ENCODE results near the gene GLS. TPM values are rescaled to one million over a fixed set of nuclear protein-coding genes. Genes with fewer than 3 reads are reported as not detected.

The GLS gene
- total and polyA plus RNA-seq, 2 donors (not counting 1 experiment from before 2014, with no cell fraction given) = 123 to 192 TPM

DNA sequence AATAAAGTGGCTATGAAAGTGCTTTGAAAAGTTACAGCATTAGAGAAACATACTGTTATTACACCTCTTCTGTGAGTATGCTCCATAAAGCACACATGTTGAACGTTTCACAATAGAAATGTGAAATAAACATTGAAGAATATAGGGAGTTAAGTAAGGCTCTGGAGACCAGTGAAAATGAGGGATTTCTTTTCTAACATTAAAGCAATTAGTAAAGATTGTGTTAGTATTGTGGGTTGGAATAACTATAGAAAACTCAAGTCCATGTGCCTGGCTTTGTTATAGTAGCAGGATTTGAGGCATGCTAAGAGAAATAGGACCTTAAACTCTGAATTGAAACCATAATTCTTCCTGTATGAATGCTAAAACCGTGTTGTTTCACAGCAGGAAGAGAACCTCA is 63.1 kb downstream of the GLS start:
- Histone ChIP-seq H3K9ac (ENCODE audit: insufficient read depth, low read length) (no peak overlapping the region), H3K4me2 (ENCODE audit: extremely low read depth, insufficient read depth, low read length) (no peak overlapping the region), H4K20me1 (ENCODE audit: control insufficient read depth, extremely low read depth, insufficient read depth, low read length) (no peaks in the 10 kb centered on the region), H3K79me2 (ENCODE audit: control insufficient read depth, insufficient read depth, low read length) (no peaks in the 10 kb centered on the region), H2AFZ (ENCODE audit: low read length) (no peak overlapping the region), H3K4me1 (ENCODE audit: control insufficient read depth, extremely low read depth, insufficient read depth, low read length) (peaks cover 14% of the 10 kb centered on the region), H3K9me3 (ENCODE audit: control insufficient read depth, insufficient read depth, low read depth, low read length) (no peaks in the 10 kb centered on the region), H3K4me3 (replicated peaks in 1 of 4; ENCODE audit: control extremely low read depth in 1 of 4, insufficient read depth in 1 of 4, low read depth in 3 of 4, low read length in 4 of 4) (no peak overlapping the region), H3K27me3 (ENCODE audit: control insufficient read depth, insufficient read depth, low read length) (no peaks in the 10 kb centered on the region), H3K36me3 (ENCODE audit: control insufficient read depth, insufficient read depth, low read length) (no peaks in the 10 kb centered on the region), H3K27ac (ENCODE audit: insufficient read depth, low read length) (no peak overlapping the region)
- no peak for DNase-seq (ENCODE audit: low read depth in 2 of 2)
- no peak for TF ChIP-seq EZH2 (IDR thresholded peaks at IDR 0.05; ENCODE audit: low read length, missing control alignments)
- TF ChIP-seq, protein P1, sequence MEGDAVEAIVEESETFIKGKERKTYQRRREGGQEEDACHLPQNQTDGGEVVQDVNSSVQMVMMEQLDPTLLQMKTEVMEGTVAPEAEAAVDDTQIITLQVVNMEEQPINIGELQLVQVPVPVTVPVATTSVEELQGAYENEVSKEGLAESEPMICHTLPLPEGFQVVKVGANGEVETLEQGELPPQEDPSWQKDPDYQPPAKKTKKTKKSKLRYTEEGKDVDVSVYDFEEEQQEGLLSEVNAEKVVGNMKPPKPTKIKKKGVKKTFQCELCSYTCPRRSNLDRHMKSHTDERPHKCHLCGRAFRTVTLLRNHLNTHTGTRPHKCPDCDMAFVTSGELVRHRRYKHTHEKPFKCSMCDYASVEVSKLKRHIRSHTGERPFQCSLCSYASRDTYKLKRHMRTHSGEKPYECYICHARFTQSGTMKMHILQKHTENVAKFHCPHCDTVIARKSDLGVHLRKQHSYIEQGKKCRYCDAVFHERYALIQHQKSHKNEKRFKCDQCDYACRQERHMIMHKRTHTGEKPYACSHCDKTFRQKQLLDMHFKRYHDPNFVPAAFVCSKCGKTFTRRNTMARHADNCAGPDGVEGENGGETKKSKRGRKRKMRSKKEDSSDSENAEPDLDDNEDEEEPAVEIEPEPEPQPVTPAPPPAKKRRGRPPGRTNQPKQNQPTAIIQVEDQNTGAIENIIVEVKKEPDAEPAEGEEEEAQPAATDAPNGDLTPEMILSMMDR (conservative IDR thresholded peaks at IDR 0.05 in 1 of 2, IDR thresholded peaks at IDR 0.05 in 1 of 2; ENCODE audit: low read depth in 1 of 2, low read length in 2 of 2) = no peak

- no peak overlapping the region for H3K9ac ChIP-seq (ENCODE audit: insufficient read depth, low read length)
- H3K4me2 ChIP-seq (ENCODE audit: extremely low read depth, insufficient read depth, low read length) = peak overlapping the region; percentile 93
- TF ChIP-seq EZH2 (IDR thresholded peaks at IDR 0.05; ENCODE audit: low read length, missing control alignments) = no peak
- TF ChIP-seq, protein P1 (conservative IDR thresholded peaks at IDR 0.05 in 1 of 2, IDR thresholded peaks at IDR 0.05 in 1 of 2; ENCODE audit: low read depth in 1 of 2, low read length in 2 of 2) = no peak
- no peaks in the 10 kb centered on the region for H3K79me2 ChIP-seq (ENCODE audit: control insufficient read depth, insufficient read depth, low read length)
- no peaks in the 10 kb centered on the region for H4K20me1 ChIP-seq (ENCODE audit: control insufficient read depth, extremely low read depth, insufficient read depth, low read length)
- H2AFZ ChIP-seq (ENCODE audit: low read length) = no peak overlapping the region
- peaks cover 14% of the 10 kb centered on the region for H3K4me1 ChIP-seq (ENCODE audit: control insufficient read depth, extremely low read depth, insufficient read depth, low read length)
- H3K36me3 ChIP-seq (ENCODE audit: control insufficient read depth, insufficient read depth, low read length) = no peaks in the 10 kb centered on the region
- peak; percentile 12 to 77 for DNase-seq (ENCODE audit: low read depth in 2 of 2)
- H3K4me3 ChIP-seq (replicated peaks in 1 of 4; ENCODE audit: control extremely low read depth in 1 of 4, insufficient read depth in 1 of 4, low read depth in 3 of 4, low read length in 4 of 4) = no peak overlapping the region
- no peaks in the 10 kb centered on the region for H3K27me3 ChIP-seq (ENCODE audit: control insufficient read depth, insufficient read depth, low read length)
- H3K9me3 ChIP-seq (ENCODE audit: control insufficient read depth, insufficient read depth, low read depth, low read length) = no peaks in the 10 kb centered on the region
- no peak overlapping the region for H3K27ac ChIP-seq (ENCODE audit: insufficient read depth, low read length)
These were observed 66.5 kb downstream of the GLS start for GRCh38 chr2:190947141-190947540.

DNA sequence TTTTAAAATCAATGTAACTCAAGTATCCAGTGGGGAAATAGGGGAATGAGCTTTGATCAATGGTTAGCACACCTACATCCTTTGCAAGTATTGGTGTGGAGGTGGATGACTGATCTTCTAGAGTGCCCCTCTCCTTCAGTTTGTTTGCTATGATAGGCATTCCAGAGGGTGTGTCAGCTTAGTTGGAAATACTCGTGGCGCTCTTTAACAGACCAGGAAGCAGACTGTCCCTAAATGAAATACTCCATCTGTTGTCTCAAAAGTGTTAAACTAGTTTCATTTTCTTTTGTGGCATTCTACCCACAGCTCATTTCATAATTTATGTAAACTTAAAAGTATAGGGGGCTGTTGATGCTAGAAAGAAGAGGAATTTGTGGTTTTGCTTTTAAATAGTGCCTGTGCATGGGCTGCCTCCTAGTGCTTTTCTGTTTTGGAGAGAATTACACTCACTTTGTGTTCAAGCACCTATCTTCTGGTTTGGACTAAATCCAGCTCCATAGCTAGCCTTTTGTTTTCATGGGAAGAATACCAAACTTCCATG is 67.2 kb downstream of the GLS start:
- Histone ChIP-seq H3K36me3 (ENCODE audit: control insufficient read depth, insufficient read depth, low read length) (no peaks in the 10 kb centered on the region), H3K27me3 (ENCODE audit: control insufficient read depth, insufficient read depth, low read length) (no peaks in the 10 kb centered on the region), H3K4me3 (replicated peaks in 1 of 4; ENCODE audit: control extremely low read depth in 1 of 4, insufficient read depth in 1 of 4, low read depth in 3 of 4, low read length in 4 of 4) (peak overlapping the region in 3 of 4 experiments; percentile 11 to 39 (median 19)), H2AFZ (ENCODE audit: low read length) (no peak overlapping the region), H3K79me2 (ENCODE audit: control insufficient read depth, insufficient read depth, low read length) (no peaks in the 10 kb centered on the region), H3K27ac (ENCODE audit: insufficient read depth, low read length) (no peak overlapping the region), H4K20me1 (ENCODE audit: control insufficient read depth, extremely low read depth, insufficient read depth, low read length) (no peaks in the 10 kb centered on the region), H3K9ac (ENCODE audit: insufficient read depth, low read length) (no peak overlapping the region), H3K9me3 (ENCODE audit: control insufficient read depth, insufficient read depth, low read depth, low read length) (no peaks in the 10 kb centered on the region), H3K4me1 (ENCODE audit: control insufficient read depth, extremely low read depth, insufficient read depth, low read length) (peaks cover 14% of the 10 kb centered on the region), H3K4me2 (ENCODE audit: extremely low read depth, insufficient read depth, low read length) (peak overlapping the region; percentile 93)
- TF ChIP-seq, protein P1 (conservative IDR thresholded peaks at IDR 0.05 in 1 of 2, IDR thresholded peaks at IDR 0.05 in 1 of 2; ENCODE audit: low read depth in 1 of 2, low read length in 2 of 2) = peak; percentile 22 to 26
- TF ChIP-seq EZH2 (IDR thresholded peaks at IDR 0.05; ENCODE audit: low read length, missing control alignments) = no peak
- peak; percentile 85 to 90 for DNase-seq (ENCODE audit: low read depth in 2 of 2)
